Trophoblast cell (in vitro differentiated cells and primary cell): ENCODE results near the gene OXGR1.
A peak's percentile ranks its signal among the peaks of the same experiment; 100 is the strongest.

Experiments
- DNase-seq, 2 donors: peaks; one replicate each; pipeline ENCODE4 v3.0.0-alpha.2; 2016
- H2AFZ ChIP-seq: 2 replicates; pipeline ENCODE4 v1.6.1; 2013; ENCODE audit warnings: low read length, moderate library complexity, mild to moderate bottlenecking; ENCODE audit not compliant: insufficient read depth, poor library complexity
- H2AK5ac ChIP-seq: 2 replicates; pipeline ENCODE4 v1.6.1; 2013; ENCODE audit warnings: mild to moderate bottlenecking, low read length
- H2BK120ac ChIP-seq: 2 replicates; pipeline ENCODE4 v1.6.1; 2013; ENCODE audit warnings: low read length, mild to moderate bottlenecking, moderate library complexity; ENCODE audit not compliant: insufficient read depth, poor library complexity
- H2BK12ac ChIP-seq: 2 replicates; pipeline ENCODE4 v1.6.1; 2013; ENCODE audit warnings: mild to moderate bottlenecking, low read length, moderate library complexity
- H2BK5ac ChIP-seq: 2 replicates; pipeline ENCODE4 v1.6.1; 2013; ENCODE audit warnings: low read length, low read depth, moderate library complexity, mild to moderate bottlenecking; ENCODE audit not compliant: poor library complexity
- H3K14ac ChIP-seq: 2 replicates; pipeline ENCODE4 v1.6.1; 2013; ENCODE audit warnings: mild to moderate bottlenecking, low read length
- H3K18ac ChIP-seq: 2 replicates; pipeline ENCODE4 v1.6.1; 2013; ENCODE audit warnings: mild to moderate bottlenecking, low read length
- H3K23ac ChIP-seq: 2 replicates; pipeline ENCODE4 v1.6.1; 2013; ENCODE audit warnings: low read length
- H3K27ac ChIP-seq: 2 replicates; pipeline ENCODE4 v1.5.1; 2013; ENCODE audit warnings: low read depth, mild to moderate bottlenecking, inconsistent platforms, low read length, moderate library complexity
- H3K27me3 ChIP-seq: 2 replicates; pipeline ENCODE4 v1.6.1; 2013; ENCODE audit warnings: inconsistent platforms, mild to moderate bottlenecking, low read length, moderate library complexity; ENCODE audit not compliant: insufficient read depth
- H3K36me3 ChIP-seq, 2 experiments: 1 replicate in 1 of 2; 2 replicates in 1 of 2; pipeline ENCODE4 v1.6.1; 2013; ENCODE audit warnings: low read length in 2 of 2, mild to moderate bottlenecking in 2 of 2, moderate library complexity in 1 of 2; ENCODE audit not compliant: insufficient read depth in 2 of 2, control insufficient read depth in 1 of 2
- H3K4ac ChIP-seq: 2 replicates; pipeline ENCODE4 v1.6.1; 2013; ENCODE audit warnings: low read depth, mild to moderate bottlenecking, low read length, moderate library complexity
- H3K4me1 ChIP-seq, 2 experiments: 1 replicate in 1 of 2; 2 replicates in 1 of 2; pipeline ENCODE4 v1.6.1; 2013; ENCODE audit warnings: low read length in 2 of 2, mild to moderate bottlenecking in 2 of 2, moderate library complexity in 1 of 2; ENCODE audit not compliant: insufficient read depth in 2 of 2, control insufficient read depth in 1 of 2
- H3K4me2 ChIP-seq: 2 replicates; pipeline ENCODE4 v1.6.1; 2013; ENCODE audit warnings: inconsistent platforms, mild to moderate bottlenecking, low read length, moderate library complexity
- H3K4me3 ChIP-seq: 2 replicates; pipeline ENCODE4 v1.5.1; 2013; ENCODE audit warnings: mild to moderate bottlenecking, low read depth, low read length, inconsistent platforms
- H3K79me1 ChIP-seq: one replicate; pipeline ENCODE4 v1.6.1; 2013; ENCODE audit warnings: low read length
- H3K79me2 ChIP-seq: 2 replicates; pipeline ENCODE4 v1.6.1; 2013; ENCODE audit warnings: low read length, mild to moderate bottlenecking; ENCODE audit not compliant: control insufficient read depth, insufficient read depth, poor library complexity
- H3K9ac ChIP-seq: 2 replicates; pipeline ENCODE4 v1.6.1; 2013; ENCODE audit warnings: mild to moderate bottlenecking, low read length
- H3K9me3 ChIP-seq: 2 replicates; pipeline ENCODE4 v1.6.1; 2013; ENCODE audit warnings: low read depth, mild to moderate bottlenecking, control low read depth, inconsistent platforms, low read length; ENCODE audit not compliant: insufficient read depth
- H4K12ac ChIP-seq: 2 replicates; pipeline ENCODE4 v1.6.1; 2013; ENCODE audit warnings: low read depth, mild to moderate bottlenecking, low read length, moderate library complexity
- H4K8ac ChIP-seq: 2 replicates; pipeline ENCODE4 v1.6.1; 2013; ENCODE audit warnings: low read depth, mild to moderate bottlenecking, low read length, moderate library complexity
- H4K91ac ChIP-seq: one replicate; pipeline ENCODE4 v1.6.1; 2013; ENCODE audit warnings: low read depth, mild to moderate bottlenecking, low read length, moderate library complexity
- WGBS: extraction: QIAGEN DNeasy Blood & Tissue Kit; methylation state at CpG from one replicate; pipeline ENCODE4 v1.1.7; 2013; ENCODE audit warnings: missing lambda C conversion rate; ENCODE audit not compliant: insufficient read length, insufficient coverage; ENCODE audit errors: extremely low coverage; 5-methylcytosine and 5-hydroxymethylcytosine counted together

Gene OXGR1

DNA sequence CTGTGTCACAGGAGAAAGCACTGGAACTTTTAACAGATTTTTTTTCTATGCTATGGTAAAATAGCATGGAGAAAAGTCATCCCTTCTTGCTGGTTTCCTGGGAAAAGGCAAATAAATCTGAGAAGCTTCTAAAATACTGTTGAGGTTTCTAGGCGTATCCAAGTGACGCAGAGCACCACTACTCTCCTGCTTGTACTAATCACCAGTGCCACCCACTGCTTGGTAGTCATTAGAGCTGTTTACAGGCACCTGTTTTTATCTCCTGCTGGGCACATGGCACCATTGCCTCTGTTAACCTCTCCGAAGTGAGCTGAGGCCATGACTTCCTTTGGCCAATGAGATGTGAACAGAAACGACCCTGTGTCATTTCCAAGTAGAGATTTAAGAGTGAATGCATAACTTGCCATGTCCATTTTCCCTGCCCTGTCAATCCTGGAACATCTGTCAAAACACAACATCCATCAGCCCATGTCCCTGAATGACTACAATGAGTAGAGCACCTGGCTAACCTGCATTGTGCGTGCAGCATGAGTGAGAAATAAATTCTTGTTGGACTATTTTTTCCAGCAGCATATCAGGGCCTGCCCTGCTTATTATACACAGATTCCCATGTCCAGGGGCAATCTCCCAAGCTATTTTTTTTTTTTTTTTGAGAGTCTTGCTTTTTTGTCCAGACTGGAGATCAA is 17.3 kb upstream of the OXGR1 start:
- Histone ChIP-seq H2AFZ (no peak overlapping the region), H3K9me3 (no peaks in the 10 kb centered on the region), H2BK5ac (no peak overlapping the region), H3K79me1 (peaks cover 13% of the 10 kb centered on the region), H2BK12ac (peak overlapping the region; percentile 7), H3K27ac (no peak overlapping the region), H2BK120ac (peak overlapping the region; percentile 37), H4K12ac (no peak overlapping the region), H4K91ac (peak overlapping the region; percentile 20), H4K8ac (no peak overlapping the region), H3K23ac (no peak overlapping the region), H3K79me2 (no peaks in the 10 kb centered on the region), H3K4me2 (no peak overlapping the region), H3K4me1 (peaks cover 0 to 2% of the 10 kb centered on the region in 2 experiments), H3K36me3 (no peaks in the 10 kb centered on the region), H3K18ac (no peak overlapping the region), H2AK5ac (no peak overlapping the region), H3K9ac (no peak overlapping the region), H3K14ac (peak overlapping the region; percentile 15), H3K4me3 (no peak overlapping the region), H3K4ac (no peak overlapping the region), H3K27me3 (no peaks in the 10 kb centered on the region)
- no CpG with 5 or more reads among the region's 5 CpGs for WGBS
- peak; percentile 75 to 78 for DNase-seq

DNA sequence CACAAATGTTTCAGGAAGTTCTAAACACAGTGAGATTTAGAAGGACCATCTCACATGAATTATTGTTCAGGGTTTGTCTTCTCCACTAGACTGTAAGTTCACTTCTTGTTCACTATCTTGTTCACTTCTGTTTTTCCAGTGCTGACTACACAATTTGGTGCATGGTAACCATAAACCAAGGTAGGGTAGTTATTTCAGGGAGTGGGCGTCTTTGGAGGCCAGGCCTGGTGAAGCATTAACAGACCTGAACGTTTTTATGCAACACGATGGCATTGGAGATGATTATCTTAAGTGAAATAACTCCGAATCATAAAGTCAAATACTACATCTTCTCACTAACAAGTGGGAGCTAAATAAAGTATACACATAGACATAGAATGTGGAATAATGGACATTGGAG is 14.4 kb upstream of the OXGR1 start:
- no peaks in the 10 kb centered on the region for H3K27me3 ChIP-seq
- WGBS, result no CpG with 5 or more reads among the region's 4 CpGs
- H3K4me1 ChIP-seq, result peaks cover 10 to 16% of the 10 kb centered on the region in 2 experiments
- H4K8ac ChIP-seq, result no peak overlapping the region
- H3K79me1 ChIP-seq, result peaks cover 25% of the 10 kb centered on the region
- H3K18ac ChIP-seq, result no peak overlapping the region
- no peaks in the 10 kb centered on the region for H3K36me3 ChIP-seq
- H3K4ac ChIP-seq, result no peak overlapping the region
- no peak overlapping the region for H4K12ac ChIP-seq
- H2AFZ ChIP-seq, result no peak overlapping the region
- no peak overlapping the region for H3K4me2 ChIP-seq
- H3K23ac ChIP-seq, result no peak overlapping the region
- no peak overlapping the region for H2BK5ac ChIP-seq
- H4K91ac ChIP-seq, result peak overlapping the region; percentile 57
- H3K9me3 ChIP-seq, result no peaks in the 10 kb centered on the region
- H2AK5ac ChIP-seq, result no peak overlapping the region
- no peak for DNase-seq
- H3K27ac ChIP-seq, result no peak overlapping the region
- no peak overlapping the region for H3K4me3 ChIP-seq
- no peak overlapping the region for H3K9ac ChIP-seq
- H3K79me2 ChIP-seq, result peaks cover 6% of the 10 kb centered on the region
- no peak overlapping the region for H3K14ac ChIP-seq
- peak overlapping the region; percentile 32 for H2BK12ac ChIP-seq
- no peak overlapping the region for H2BK120ac ChIP-seq

DNA sequence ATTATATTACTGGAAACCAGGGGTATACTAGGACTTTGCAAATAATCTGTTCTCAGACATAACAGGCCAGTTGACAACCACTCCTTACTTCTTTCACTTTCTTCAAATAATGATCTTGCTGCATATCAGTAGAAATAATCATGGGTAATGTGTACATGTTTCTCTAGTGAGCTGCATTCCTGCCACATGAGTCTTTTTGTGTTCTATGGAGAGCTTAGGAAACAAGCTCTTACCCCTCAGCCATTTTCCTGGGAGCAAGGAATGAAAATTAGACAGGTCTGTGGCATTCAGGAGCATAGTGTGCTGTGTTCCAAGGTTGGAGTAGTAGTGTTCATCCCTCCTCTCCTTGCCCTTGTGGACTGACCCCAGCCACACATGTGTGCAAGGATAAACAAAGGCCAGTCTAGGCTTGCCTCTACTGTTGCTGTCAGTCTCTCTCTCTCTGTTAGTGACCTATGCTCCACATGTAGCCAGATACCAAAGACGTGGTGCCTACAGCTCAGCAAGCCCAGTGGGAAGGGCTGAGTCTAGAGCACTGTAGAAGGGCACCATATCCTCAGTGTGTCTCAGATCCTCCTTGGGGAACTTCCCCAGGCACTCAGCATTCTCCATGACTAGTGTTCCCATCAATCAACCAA is 11.5 kb upstream of the OXGR1 start:
- Histone ChIP-seq H3K23ac (peak overlapping the region; percentile 23), H3K36me3 (no peaks in the 10 kb centered on the region), H3K4me3 (no peak overlapping the region), H4K8ac (peak overlapping the region; percentile 82), H4K12ac (no peak overlapping the region), H3K18ac (peak overlapping the region; percentile 36), H2AK5ac (peak overlapping the region; percentile 98), H2BK5ac (peak overlapping the region; percentile 78), H2BK120ac (peak overlapping the region; percentile 79), H2BK12ac (peak overlapping the region; percentile 48), H3K14ac (peak overlapping the region; percentile 97), H3K27ac (peak overlapping the region; percentile 94), H3K4ac (peak overlapping the region; percentile 87), H3K4me1 (peaks cover 16 to 23% of the 10 kb centered on the region in 2 experiments), H3K9ac (no peak overlapping the region), H2AFZ (peak overlapping the region; percentile 30), H3K27me3 (no peaks in the 10 kb centered on the region), H3K4me2 (peak overlapping the region; percentile 0), H4K91ac (peak overlapping the region; percentile 84), H3K9me3 (no peaks in the 10 kb centered on the region), H3K79me2 (peaks cover 6% of the 10 kb centered on the region), H3K79me1 (peaks cover 32% of the 10 kb centered on the region)
- no CpG with 5 or more reads among the region's 1 CpG for whole genome bisulfite sequencing
- DNase-seq, result peak; percentile 81 to 89

DNA sequence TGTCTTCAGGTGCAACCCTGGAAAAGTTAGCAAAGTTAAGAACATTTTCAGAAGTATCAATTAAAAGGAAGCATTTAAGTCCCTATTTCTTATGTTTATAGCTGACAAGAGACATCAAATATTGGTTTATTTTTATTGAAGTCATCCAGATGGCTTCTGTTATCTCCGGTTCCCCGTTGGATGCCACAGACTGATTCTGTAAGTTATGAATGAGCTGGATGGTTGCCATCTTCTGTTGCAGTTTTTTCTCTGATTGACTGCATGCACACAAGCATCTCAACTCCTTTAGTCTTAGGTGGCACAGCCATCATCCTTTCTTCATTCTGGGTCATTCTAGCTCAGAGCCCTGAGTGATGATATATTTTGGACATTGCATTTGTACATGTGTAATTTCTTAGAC is 10.6 kb upstream of the OXGR1 start:
- peak overlapping the region; percentile 17 for H3K4ac ChIP-seq
- peak overlapping the region; percentile 95 for H4K91ac ChIP-seq
- H3K27ac ChIP-seq, result peak overlapping the region; percentile 94
- no peaks in the 10 kb centered on the region for H3K9me3 ChIP-seq
- H3K36me3 ChIP-seq, result no peaks in the 10 kb centered on the region
- no peak overlapping the region for H3K23ac ChIP-seq
- H3K14ac ChIP-seq, result peak overlapping the region; percentile 81
- H3K4me1 ChIP-seq, result peaks cover 16 to 23% of the 10 kb centered on the region in 2 experiments
- H2BK120ac ChIP-seq, result peak overlapping the region; percentile 81
- peaks cover 6% of the 10 kb centered on the region for H3K79me2 ChIP-seq
- peak overlapping the region; percentile 34 for H4K8ac ChIP-seq
- H3K18ac ChIP-seq, result no peak overlapping the region
- H2BK5ac ChIP-seq, result peak overlapping the region; percentile 93
- no peak overlapping the region for H4K12ac ChIP-seq
- WGBS, result no CpG with 5 or more reads among the region's 2 CpGs
- H2AFZ ChIP-seq, result no peak overlapping the region
- DNase-seq, result no peak
- no peaks in the 10 kb centered on the region for H3K27me3 ChIP-seq
- H3K4me3 ChIP-seq, result no peak overlapping the region
- no peak overlapping the region for H3K9ac ChIP-seq
- H3K4me2 ChIP-seq, result no peak overlapping the region
- peak overlapping the region; percentile 93 for H2BK12ac ChIP-seq
- no peak overlapping the region for H2AK5ac ChIP-seq
- H3K79me1 ChIP-seq, result peaks cover 30% of the 10 kb centered on the region
